HUES48 (cell line): ENCODE data around the gene ABCG4.
"Not testable (repeated sequence)": the region's sequence is repeated elsewhere in the genome, so short reads cannot be mapped to it uniquely, and the experiment has no call there.

Experiments used
- H3K27ac ChIP-seq: one replicate; pipeline ENCODE4 v1.7.0; 2013; ENCODE audit warnings: low read depth, low read length, inconsistent platforms
- H3K27me3 ChIP-seq: 2 replicates; pipeline ENCODE4 v1.6.1; 2013; ENCODE audit warnings: mild to moderate bottlenecking, low read length; ENCODE audit not compliant: control insufficient read depth, insufficient read depth
- H3K36me3 ChIP-seq: 2 replicates; pipeline ENCODE4 v1.6.1; 2013; ENCODE audit warnings: low read length; ENCODE audit not compliant: control insufficient read depth, insufficient read depth
- H3K4me1 ChIP-seq: 2 replicates; pipeline ENCODE4 v1.6.1; 2013; ENCODE audit warnings: mild to moderate bottlenecking, low read length; ENCODE audit not compliant: control insufficient read depth, insufficient read depth
- H3K4me3 ChIP-seq: 2 replicates; pipeline ENCODE4 v1.5.1; 2013; ENCODE audit warnings: mild to moderate bottlenecking, low read depth, low read length
- H3K9ac ChIP-seq: 2 replicates; pipeline ENCODE4 v1.6.1; 2013; ENCODE audit warnings: mild to moderate bottlenecking, low read depth, low read length, moderate library complexity
- H3K9me3 ChIP-seq: 2 replicates; pipeline ENCODE4 v1.6.1; 2013; ENCODE audit warnings: low read length; ENCODE audit not compliant: control insufficient read depth, insufficient read depth

ABCG4 gene

GRCh38 chr11:119184399-119184798 lies 35.5 kb downstream of the ABCG4 start:
- H3K36me3 ChIP-seq, H3K9ac ChIP-seq: not testable (repeated sequence)

GRCh38 chr11:119185981-119186634 lies 37.3 kb downstream of the ABCG4 start:
- no peak overlapping the region for H3K9ac ChIP-seq
- H3K36me3 ChIP-seq = no peaks in the 10 kb centered on the region
- H3K4me1 ChIP-seq = no peaks in the 10 kb centered on the region
- H3K27me3 ChIP-seq = no peaks in the 10 kb centered on the region
- no peaks in the 10 kb centered on the region for H3K9me3 ChIP-seq
- no peak overlapping the region for H3K27ac ChIP-seq
- H3K4me3 ChIP-seq = no peak overlapping the region

More at GRCh38 chr11:119184399-119184798, 35.5 kb downstream of the ABCG4 start:
- H3K9me3 ChIP-seq, H3K4me1 ChIP-seq, H3K27ac ChIP-seq, H3K4me3 ChIP-seq, H3K27me3 ChIP-seq: not testable (repeated sequence)

GRCh38 chr11:119187123-119187892 lies 38.5 kb downstream of the ABCG4 start:
- Histone ChIP-seq H3K27ac (no peak overlapping the region), H3K27me3 (no peaks in the 10 kb centered on the region), H3K9ac (no peak overlapping the region), H3K36me3 (no peaks in the 10 kb centered on the region), H3K4me3 (no peak overlapping the region), H3K4me1 (no peaks in the 10 kb centered on the region), H3K9me3 (no peaks in the 10 kb centered on the region)

GRCh38 chr11:119188067-119188466 lies 39.2 kb downstream of the ABCG4 start:
- H3K9ac ChIP-seq = no peak overlapping the region
- H3K4me1 ChIP-seq = no peaks in the 10 kb centered on the region
- H3K36me3 ChIP-seq = no peaks in the 10 kb centered on the region
- no peak overlapping the region for H3K4me3 ChIP-seq
- no peak overlapping the region for H3K27ac ChIP-seq
- no peaks in the 10 kb centered on the region for H3K9me3 ChIP-seq
- no peaks in the 10 kb centered on the region for H3K27me3 ChIP-seq

GRCh38 chr11:119188887-119189286 lies 40.0 kb downstream of the ABCG4 start:
- H3K4me3 ChIP-seq = no peak overlapping the region
- H3K9ac ChIP-seq = no peak overlapping the region
- no peak overlapping the region for H3K27ac ChIP-seq
- no peaks in the 10 kb centered on the region for H3K27me3 ChIP-seq
- H3K4me1 ChIP-seq = no peaks in the 10 kb centered on the region
- no peaks in the 10 kb centered on the region for H3K36me3 ChIP-seq
- H3K9me3 ChIP-seq = no peaks in the 10 kb centered on the region

GRCh38 chr11:119189393-119189792 lies 40.5 kb downstream of the ABCG4 start:
- Histone ChIP-seq H3K27ac (no peak overlapping the region), H3K27me3 (no peaks in the 10 kb centered on the region), H3K4me3 (no peak overlapping the region), H3K4me1 (no peaks in the 10 kb centered on the region), H3K9ac (no peak overlapping the region), H3K9me3 (no peaks in the 10 kb centered on the region), H3K36me3 (no peaks in the 10 kb centered on the region)

- Histone ChIP-seq H3K9ac (no peak overlapping the region), H3K27ac (no peak overlapping the region), H3K36me3 (no peaks in the 10 kb centered on the region)
Measured at GRCh38 chr11:119190531-119190930, 41.7 kb downstream of the ABCG4 start.

GRCh38 chr11:119191265-119191664 lies 42.4 kb downstream of the ABCG4 start:
- H3K9me3 ChIP-seq, H3K27ac ChIP-seq, H3K4me3 ChIP-seq, H3K36me3 ChIP-seq, H3K9ac ChIP-seq, H3K4me1 ChIP-seq, H3K27me3 ChIP-seq: not testable (repeated sequence)

More at GRCh38 chr11:119190531-119190930, 41.7 kb downstream of the ABCG4 start:
- H3K4me1 ChIP-seq = 0 out of 2 replicates have a peak, but pooled peaks cover 4% of the 10 kb centered on the region
- no peaks in the 10 kb centered on the region for H3K9me3 ChIP-seq
- no peak overlapping the region for H3K4me3 ChIP-seq
- H3K27me3 ChIP-seq = no peaks in the 10 kb centered on the region

- Histone ChIP-seq H3K36me3 (no peaks in the 10 kb centered on the region), H3K27ac (no peak overlapping the region), H3K9ac (no peak overlapping the region), H3K9me3 (no peaks in the 10 kb centered on the region), H3K4me3 (no peak overlapping the region), H3K4me1 (peaks cover 5% of the 10 kb centered on the region; the same call in 1 of the 2 replicates), H3K27me3 (no peaks in the 10 kb centered on the region)
Measured at GRCh38 chr11:119192111-119192510, 43.3 kb downstream of the ABCG4 start.

GRCh38 chr11:119193001-119193400 lies 44.1 kb downstream of the ABCG4 start:
- no peaks in the 10 kb centered on the region for H3K27me3 ChIP-seq
- no peaks in the 10 kb centered on the region for H3K36me3 ChIP-seq
- no peak overlapping the region for H3K9ac ChIP-seq

GRCh38 chr11:119193626-119194025 lies 44.8 kb downstream of the ABCG4 start:
- no peaks in the 10 kb centered on the region for H3K36me3 ChIP-seq

More at GRCh38 chr11:119193001-119193400, 44.1 kb downstream of the ABCG4 start:
- Histone ChIP-seq H3K27ac (no peak overlapping the region), H3K9me3 (no peaks in the 10 kb centered on the region), H3K4me3 (no peak overlapping the region), H3K4me1 (peaks cover 5% of the 10 kb centered on the region; the same call in 1 of the 2 replicates)

More at GRCh38 chr11:119193626-119194025, 44.8 kb downstream of the ABCG4 start:
- Histone ChIP-seq H3K9ac (no peak overlapping the region), H3K4me1 (peaks cover 5% of the 10 kb centered on the region; the same call in 1 of the 2 replicates), H3K27ac (no peak overlapping the region), H3K9me3 (no peaks in the 10 kb centered on the region), H3K27me3 (no peaks in the 10 kb centered on the region), H3K4me3 (no peak overlapping the region)
